Measurements from ENCODE around the gene RHPN2. TPM values are rescaled to one million over a fixed set of nuclear protein-coding genes. Genes with fewer than 3 reads are reported as not detected.
"Not testable (repeated sequence)": the region's sequence is repeated elsewhere in the genome, so short reads cannot be mapped to it uniquely, and the experiment has no call there.

The RHPN2 gene
- total RNA-seq, 1 experiment from 2014 or later: 29.2 TPM

GRCh38 chr19:32982488-32982887 is 82.2 kb downstream of the RHPN2 start:
- H4K20me1 ChIP-seq (ENCODE audit: control insufficient read depth, insufficient read depth, insufficient read length); H2AFZ ChIP-seq (ENCODE audit: low read length); H4K8ac ChIP-seq (replicated peaks; ENCODE audit: insufficient read length, low read depth, low read length); H2AK5ac ChIP-seq (ENCODE audit: insufficient read length, low read length); H3K79me2 ChIP-seq (ENCODE audit: insufficient read depth, low read length); H3K27me3 ChIP-seq (ENCODE audit: insufficient read depth, low read length); H3K56ac ChIP-seq (ENCODE audit: insufficient read length, low read depth, low read length); H4K5ac ChIP-seq (ENCODE audit: insufficient read length, low read depth, low read length); H3K4me1 Mint-ChIP-seq; H3K23me2 ChIP-seq (ENCODE audit: insufficient read length, low read depth, low read length, poor library complexity, severe bottlenecking); H2BK20ac ChIP-seq (ENCODE audit: low read depth, low read length, poor library complexity, severe bottlenecking); H2BK12ac ChIP-seq (ENCODE audit: insufficient read length, low read depth, low read length); DNase-seq; H3K18ac ChIP-seq (ENCODE audit: insufficient read length, low read depth, low read length); H3K9ac ChIP-seq (ENCODE audit: extremely low read depth, insufficient read length, low read length); H3K4me3 Mint-ChIP-seq; H2BK120ac ChIP-seq (ENCODE audit: low read depth, low read length, poor library complexity, severe bottlenecking); H3K14ac ChIP-seq (ENCODE audit: insufficient read depth, low read length); H3K23ac ChIP-seq (ENCODE audit: insufficient read length, low read depth, low read length); H3K9me3 ChIP-seq (ENCODE audit: control insufficient read depth, low read depth, low read length); H3K79me1 ChIP-seq (ENCODE audit: insufficient read depth, low read depth, low read length, poor library complexity, severe bottlenecking); H3K4me1 ChIP-seq (ENCODE audit: insufficient read depth, low read length); H2BK15ac ChIP-seq (ENCODE audit: low read depth, low read length); H3K4ac ChIP-seq (ENCODE audit: low read depth, low read length); H3K27ac ChIP-seq (ENCODE audit: insufficient read length, low read depth, low read length); H3T11ph ChIP-seq (ENCODE audit: low read length); H3K4me2 ChIP-seq (ENCODE audit: insufficient read depth, insufficient read length, low read length); H3K27me3 Mint-ChIP-seq (ENCODE audit: low read depth); H3K9me3 Mint-ChIP-seq; H4K91ac ChIP-seq (ENCODE audit: insufficient read length, low read depth, low read length); H2BK5ac ChIP-seq (ENCODE audit: insufficient read length, low read length): not testable (repeated sequence)
- peak overlapping the region in 1 of 3 experiments; percentile 3; a peak in 2 of 7 replicates for H3K27ac Mint-ChIP-seq
- no CpG with 5 or more reads among the region's 6 CpGs for WGBS (ENCODE audit: extremely low coverage, insufficient read length, low lambda C conversion rate)
- H3K36me3 Mint-ChIP-seq (ENCODE audit: insufficient read depth in 1 of 3, low read depth in 3 of 3): peaks cover 10 to 61% (median 54%) of the 10 kb centered on the region in 3 experiments; a peak in 6 of 7 replicates

GRCh38 chr19:32979807-32980206 is 84.9 kb downstream of the RHPN2 start:
- H2AFZ ChIP-seq (ENCODE audit: low read length); H3K56ac ChIP-seq (ENCODE audit: insufficient read length, low read depth, low read length); H3K14ac ChIP-seq (ENCODE audit: insufficient read depth, low read length); H2BK120ac ChIP-seq (ENCODE audit: low read depth, low read length, poor library complexity, severe bottlenecking); H2AK5ac ChIP-seq (ENCODE audit: insufficient read length, low read length); H3K79me2 ChIP-seq (ENCODE audit: insufficient read depth, low read length); H3K4me2 ChIP-seq (ENCODE audit: insufficient read depth, insufficient read length, low read length); H3K4me3 Mint-ChIP-seq; H3K9me3 Mint-ChIP-seq; DNase-seq; H3K4ac ChIP-seq (ENCODE audit: low read depth, low read length); H2BK5ac ChIP-seq (ENCODE audit: insufficient read length, low read length); H4K91ac ChIP-seq (ENCODE audit: insufficient read length, low read depth, low read length); H4K5ac ChIP-seq (ENCODE audit: insufficient read length, low read depth, low read length); H4K20me1 ChIP-seq (ENCODE audit: control insufficient read depth, insufficient read depth, insufficient read length); H3K27me3 Mint-ChIP-seq (ENCODE audit: low read depth); H3K9ac ChIP-seq (ENCODE audit: extremely low read depth, insufficient read length, low read length); H3K18ac ChIP-seq (ENCODE audit: insufficient read length, low read depth, low read length); H4K8ac ChIP-seq (replicated peaks; ENCODE audit: insufficient read length, low read depth, low read length); H3K23me2 ChIP-seq (ENCODE audit: insufficient read length, low read depth, low read length, poor library complexity, severe bottlenecking); H2BK12ac ChIP-seq (ENCODE audit: insufficient read length, low read depth, low read length); H2BK15ac ChIP-seq (ENCODE audit: low read depth, low read length); H3T11ph ChIP-seq (ENCODE audit: low read length); H3K9me3 ChIP-seq (ENCODE audit: control insufficient read depth, low read depth, low read length); H3K23ac ChIP-seq (ENCODE audit: insufficient read length, low read depth, low read length); H3K27me3 ChIP-seq (ENCODE audit: insufficient read depth, low read length); H3K27ac ChIP-seq (ENCODE audit: insufficient read length, low read depth, low read length); H3K27ac Mint-ChIP-seq; H3K79me1 ChIP-seq (ENCODE audit: insufficient read depth, low read depth, low read length, poor library complexity, severe bottlenecking); H2BK20ac ChIP-seq (ENCODE audit: low read depth, low read length, poor library complexity, severe bottlenecking); H3K4me1 ChIP-seq (ENCODE audit: insufficient read depth, low read length); H3K4me1 Mint-ChIP-seq: not testable (repeated sequence)
- WGBS (ENCODE audit: extremely low coverage, insufficient read length, low lambda C conversion rate): no CpG with 5 or more reads among the region's 7 CpGs
- peaks cover 10 to 63% (median 48%) of the 10 kb centered on the region in 3 experiments; a peak in 6 of 7 replicates for H3K36me3 Mint-ChIP-seq (ENCODE audit: insufficient read depth in 1 of 3, low read depth in 3 of 3)

All from H9 (cell line).